Measurements from ENCODE around the gene CCSER1. TPM values are rescaled to one million over a fixed set of nuclear protein-coding genes. Genes with fewer than 3 reads are reported as not detected.

Gene CCSER1
- total and polyA plus RNA-seq, 4 donors = 0.61 to 23.0 (median 3.8) TPM

- Histone ChIP-seq H3K4me3 (no peak overlapping the region), H3K27me3 (ENCODE audit: control insufficient read depth in 3 of 3, insufficient read depth in 3 of 3, low read length in 2 of 3) (no peaks in the 10 kb centered on the region), H3K4me1 (ENCODE audit: control insufficient read depth in 5 of 5, insufficient read depth in 5 of 5, low read length in 5 of 5) (peaks cover 0 to under 1% (median 0%) of the 10 kb centered on the region in 5 donors), H3K9ac (ENCODE audit: insufficient read depth in 1 of 2, low read length in 2 of 2) (no peak overlapping the region), H3K27ac (ENCODE audit: low read depth in 1 of 2, low read length in 1 of 2) (no peak overlapping the region), H3K36me3 (ENCODE audit: control insufficient read depth in 4 of 4, insufficient read depth in 4 of 4, low read length in 4 of 4) (no peaks in the 10 kb centered on the region), H3K9me3 (ENCODE audit: control insufficient read depth in 4 of 4, insufficient read depth in 3 of 4, low read length in 3 of 4) (no peaks in the 10 kb centered on the region)
- WGBS, 2 donors = 73 to 86% methylated on average over 4 of the region's 4 CpGs
- DNase-seq = no peak
- no peak for TF ChIP-seq CTCF (IDR thresholded peaks at IDR 0.05; ENCODE audit: control extremely low read depth, extremely low read depth)
- ATAC-seq (ENCODE audit: insufficient read depth, low FRiP score) = no peak
Observed at GRCh38 chr4:90220459-90220858, 93.3 kb downstream of the CCSER1 start.

- ATAC-seq (ENCODE audit: insufficient read depth, low FRiP score) = no peak
- H3K27ac ChIP-seq (ENCODE audit: low read depth in 1 of 2, low read length in 1 of 2) = no peak overlapping the region
- no peak overlapping the region for H3K9ac ChIP-seq (ENCODE audit: insufficient read depth in 1 of 2, low read length in 2 of 2)
- no peaks in the 10 kb centered on the region for H3K4me1 ChIP-seq (ENCODE audit: control insufficient read depth in 5 of 5, insufficient read depth in 5 of 5, low read length in 5 of 5)
- H3K36me3 ChIP-seq (ENCODE audit: control insufficient read depth in 4 of 4, insufficient read depth in 4 of 4, low read length in 4 of 4) = no peaks in the 10 kb centered on the region
- H3K9me3 ChIP-seq (ENCODE audit: control insufficient read depth in 4 of 4, insufficient read depth in 3 of 4, low read length in 3 of 4) = no peaks in the 10 kb centered on the region
- no peak for TF ChIP-seq CTCF (IDR thresholded peaks at IDR 0.05; ENCODE audit: control extremely low read depth, extremely low read depth)
- no peak for DNase-seq
- H3K27me3 ChIP-seq (ENCODE audit: control insufficient read depth in 3 of 3, insufficient read depth in 3 of 3, low read length in 2 of 3) = no peaks in the 10 kb centered on the region
- H3K4me3 ChIP-seq = no peak overlapping the region
Observed at GRCh38 chr4:90226734-90227133, 99.5 kb downstream of the CCSER1 start.

GRCh38 chr4:90227177-90227576 lies 100.0 kb downstream of the CCSER1 start:
- no peak overlapping the region for H3K9ac ChIP-seq (ENCODE audit: insufficient read depth in 1 of 2, low read length in 2 of 2)
- no peaks in the 10 kb centered on the region for H3K9me3 ChIP-seq (ENCODE audit: control insufficient read depth in 4 of 4, insufficient read depth in 3 of 4, low read length in 3 of 4)
- 95 to 97% methylated on average over 3 of the region's 3 CpGs for WGBS, 2 donors
- no peak for ATAC-seq (ENCODE audit: insufficient read depth, low FRiP score)
- H3K36me3 ChIP-seq (ENCODE audit: control insufficient read depth in 4 of 4, insufficient read depth in 4 of 4, low read length in 4 of 4) = no peaks in the 10 kb centered on the region
- TF ChIP-seq CTCF (IDR thresholded peaks at IDR 0.05; ENCODE audit: control extremely low read depth, extremely low read depth) = no peak
- no peak overlapping the region for H3K27ac ChIP-seq (ENCODE audit: low read depth in 1 of 2, low read length in 1 of 2)
- DNase-seq = no peak
- H3K4me3 ChIP-seq = no peak overlapping the region
- no peaks in the 10 kb centered on the region for H3K4me1 ChIP-seq (ENCODE audit: control insufficient read depth in 5 of 5, insufficient read depth in 5 of 5, low read length in 5 of 5)
- no peaks in the 10 kb centered on the region for H3K27me3 ChIP-seq (ENCODE audit: control insufficient read depth in 3 of 3, insufficient read depth in 3 of 3, low read length in 2 of 3)

- no peaks in the 10 kb centered on the region for H3K27me3 ChIP-seq (ENCODE audit: control insufficient read depth in 3 of 3, insufficient read depth in 3 of 3, low read length in 2 of 3)
- H3K9me3 ChIP-seq (ENCODE audit: control insufficient read depth in 4 of 4, insufficient read depth in 3 of 4, low read length in 3 of 4) = no peaks in the 10 kb centered on the region
- H3K36me3 ChIP-seq (ENCODE audit: control insufficient read depth in 4 of 4, insufficient read depth in 4 of 4, low read length in 4 of 4) = no peaks in the 10 kb centered on the region
- no peak for ATAC-seq (ENCODE audit: insufficient read depth, low FRiP score)
- no peak overlapping the region for H3K9ac ChIP-seq (ENCODE audit: insufficient read depth in 1 of 2, low read length in 2 of 2)
- peak; percentile 39 to 57 (median 47) for DNase-seq
- H3K27ac ChIP-seq (ENCODE audit: low read depth in 1 of 2, low read length in 1 of 2) = peak overlapping the region in 1 of 2 donors; percentile 29
- H3K4me3 ChIP-seq = no peak overlapping the region
- WGBS, 2 donors = 56 to 80% methylated on average over 8 of the region's 8 CpGs
- TF ChIP-seq CTCF (IDR thresholded peaks at IDR 0.05; ENCODE audit: control extremely low read depth, extremely low read depth) = no peak
- H3K4me1 ChIP-seq (ENCODE audit: control insufficient read depth in 5 of 5, insufficient read depth in 5 of 5, low read length in 5 of 5) = peaks cover 0 to 7% (median 0%) of the 10 kb centered on the region in 5 donors
Observed at GRCh38 chr4:90234916-90235547, 107.8 kb downstream of the CCSER1 start.
